GM23338 (cell line): ENCODE measurements around the gene ARID4A. TPM values are rescaled to one million over a fixed set of nuclear protein-coding genes. Genes with fewer than 3 reads are reported as not detected.

Experiments
- ATAC-seq: fragments of 200-7000 bp; cut with Tn5 transposase; 3 replicates; pipeline ENCODE4 v1.9.1; 2020
- DNase-seq: peaks from one replicate; pipeline ENCODE4 v3.0.0-alpha.2; 2015; ENCODE audit warnings: low spot score
- H2AFZ ChIP-seq: fragments of 200-600 bp; sonication (generic); 2 replicates; pipeline ENCODE4 v1.8.0; 2016; ENCODE audit warnings: antibody characterized with exemption, mild to moderate bottlenecking, moderate library complexity
- H3F3A ChIP-seq: fragments of 200-600 bp; sonication (generic); replicated peaks from 2 replicates; pipeline ENCODE4 v1.8.0; 2017; ENCODE audit warnings: antibody characterized with exemption, mixed run types, low read depth
- H3K27ac ChIP-seq: fragments of 200-600 bp; sonication (generic); 2 replicates; pipeline ENCODE4 v1.6.1; 2016; ENCODE audit warnings: low read depth
- H3K27me3 ChIP-seq: fragments of 200-600 bp; sonication (generic); 2 replicates; pipeline ENCODE4 v1.8.0; 2016; ENCODE audit warnings: mild to moderate bottlenecking, mixed run types, moderate library complexity; ENCODE audit not compliant: insufficient read depth
- H3K36me3 ChIP-seq: fragments of 200-600 bp; sonication (generic); 2 replicates; pipeline ENCODE4 v1.8.0; 2016; ENCODE audit warnings: mild to moderate bottlenecking; ENCODE audit not compliant: insufficient read depth
- H3K4me1 ChIP-seq: fragments of 200-600 bp; sonication (generic); 2 replicates; pipeline ENCODE4 v1.8.0; 2016; ENCODE audit warnings: mild to moderate bottlenecking, moderate library complexity; ENCODE audit not compliant: insufficient read depth
- H3K4me2 ChIP-seq: fragments of 200-600 bp; sonication (generic); 2 replicates; pipeline ENCODE4 v1.7.1; 2017; ENCODE audit warnings: mixed run types
- H3K4me3 ChIP-seq: fragments of 200-600 bp; sonication (generic); 2 replicates; pipeline ENCODE4 v1.6.1; 2016; ENCODE audit warnings: mixed run types
- H3K79me2 ChIP-seq: fragments of 200-600 bp; sonication (generic); replicated peaks from 2 replicates; pipeline ENCODE4 v1.8.0; 2017; ENCODE audit warnings: mild to moderate bottlenecking; ENCODE audit not compliant: insufficient read depth
- H3K9me2 ChIP-seq: fragments of 200-600 bp; sonication (generic); 2 replicates; pipeline ENCODE4 v1.8.0; 2017; ENCODE audit not compliant: insufficient read depth
- H4K20me1 ChIP-seq: fragments of 200-600 bp; sonication (generic); replicated peaks from 2 replicates; pipeline ENCODE4 v1.8.0; 2017; ENCODE audit warnings: mild to moderate bottlenecking; ENCODE audit not compliant: insufficient read depth
- H3K27ac Mint-ChIP-seq: 2 replicates; pipeline ENCODE4 v1.8.0; 2020; ENCODE audit warnings: inconsistent platforms, mild to moderate bottlenecking, moderate library complexity, mixed read lengths
- H3K27me3 Mint-ChIP-seq: 3 replicates; pipeline ENCODE4 v1.8.0; 2022; ENCODE audit warnings: low read depth, mild to moderate bottlenecking, moderate library complexity, mixed read lengths, inconsistent platforms; ENCODE audit not compliant: insufficient read depth, poor library complexity
- H3K36me3 Mint-ChIP-seq: 3 replicates; pipeline ENCODE4 v1.8.0; 2021; ENCODE audit warnings: low read depth, mild to moderate bottlenecking, inconsistent platforms, moderate library complexity, mixed read lengths
- H3K4me1 Mint-ChIP-seq: 3 replicates; pipeline ENCODE4 v1.8.0; 2020; ENCODE audit warnings: mild to moderate bottlenecking, inconsistent platforms, mixed read lengths
- H3K4me3 Mint-ChIP-seq: 3 replicates; pipeline ENCODE4 v1.8.0; 2021; ENCODE audit warnings: moderate library complexity, mild to moderate bottlenecking, inconsistent platforms, mixed read lengths
- H3K9me3 Mint-ChIP-seq: 3 replicates; pipeline ENCODE4 v1.8.0; 2020; ENCODE audit warnings: moderate library complexity, mild to moderate bottlenecking, inconsistent platforms, mixed read lengths
- CREB1 ChIP-seq: fragments of 250-450 bp; sonication (Bioruptor Pico); IDR thresholded peaks from 2 replicates; pipeline ENCODE4 v1.5.0; 2020; ENCODE audit warnings: low read depth, mild to moderate bottlenecking, moderate library complexity
- CTCF ChIP-seq, 2 experiments: fragments of 200-600 bp in 1 of 2; sonication (generic) in 1 of 2; conservative IDR thresholded peaks; 2 replicates each; pipeline versions ENCODE4 v1.5.1 to v1.6.1; 2016 to 2017; ENCODE audit warnings: antibody characterized with exemption in 2 of 2, low read depth in 2 of 2, mild to moderate bottlenecking in 2 of 2, moderate library complexity in 1 of 2
- ETS1 ChIP-seq: IDR thresholded peaks from 2 replicates; pipeline ENCODE4 v1.6.1; 2016; ENCODE audit warnings: antibody characterized with exemption
- EZH2 ChIP-seq: fragments of 200-600 bp; sonication (generic); IDR thresholded peaks from one replicate; pipeline ENCODE4 v1.8.0; 2017; ENCODE audit warnings: antibody characterized with exemption, mild to moderate bottlenecking, low read depth; ENCODE audit not compliant: unreplicated experiment
- EZH2phosphoT487 ChIP-seq: fragments of 200-600 bp; sonication (generic); IDR thresholded peaks from one replicate; pipeline ENCODE4 v1.8.1; 2018; ENCODE audit warnings: antibody characterized with exemption; ENCODE audit not compliant: unreplicated experiment
- NANOG ChIP-seq: IDR thresholded peaks from 2 replicates; pipeline ENCODE4 v1.6.1; 2016; ENCODE audit warnings: antibody characterized with exemption, borderline replicate concordance
- POLR2AphosphoS5 ChIP-seq: IDR thresholded peaks from 2 replicates; pipeline ENCODE4 v1.6.1; 2016; ENCODE audit warnings: antibody characterized with exemption, low read depth
- REST ChIP-seq: IDR thresholded peaks from one replicate; pipeline ENCODE4 v1.6.1; 2018; ENCODE audit warnings: antibody characterized with exemption; ENCODE audit not compliant: unreplicated experiment
- ZNF114 ChIP-seq: fragments of 250-450 bp; sonication (Bioruptor Pico); IDR thresholded peaks from 2 replicates; pipeline ENCODE4 v1.5.0; 2020; ENCODE audit warnings: mild to moderate bottlenecking, moderate library complexity
- ZNF331 ChIP-seq: fragments of 250-450 bp; sonication (Bioruptor Pico); IDR thresholded peaks from 2 replicates; pipeline ENCODE4 v1.5.0; 2020; ENCODE audit warnings: low read depth, mild to moderate bottlenecking, moderate library complexity
- ZNF462 ChIP-seq: fragments of 250-450 bp; sonication (Bioruptor Pico); IDR thresholded peaks from 2 replicates; pipeline ENCODE4 v1.5.0; 2020; ENCODE audit warnings: mild to moderate bottlenecking, moderate library complexity
- polyA plus RNA-seq: library from polyadenylated mRNA; unstranded; fragments of >200 nt; fragmentation: Nextera tagmentation; extraction: Ambion mirVana; gene quantifications from 2 replicates; pipeline ENCODE4 v1.2.1, GENCODE V29; 2016
- total RNA-seq: library from RNA; depleted of rRNA; stranded (reverse); fragments of >200 nt; shearing (Covaris generic); gene quantifications from 2 replicates; pipeline ENCODE4 v1.2.3, GENCODE V29; 2014

ARID4A gene
- total and polyA plus RNA-seq, 2 experiments from 2014 or later: 9.1 to 25.4 TPM

GRCh38 chr14:58274881-58275280 is 23.5 kb upstream of the ARID4A start (continued):
- TF ChIP-seq ETS1: no peak
- no peak for TF ChIP-seq ZNF331
- no peak for TF ChIP-seq ZNF462 (CRISPR knock-in tag)

GRCh38 chr14:58275527-58276190 is 22.7 kb upstream of the ARID4A start:
- peaks cover 17% of the 10 kb centered on the region for H4K20me1 ChIP-seq
- no peaks in the 10 kb centered on the region for H3K4me1 ChIP-seq
- no peaks in the 10 kb centered on the region for H3K9me2 ChIP-seq
- peaks cover 74% of the 10 kb centered on the region for H3K79me2 ChIP-seq
- H3F3A ChIP-seq: peaks cover 4% of the 10 kb centered on the region; the same call in 1 of the 2 replicates
- peaks cover 24% of the 10 kb centered on the region; the same call in 1 of the 2 replicates for H3K36me3 ChIP-seq
- no peak overlapping the region for H3K4me2 ChIP-seq
- no peak overlapping the region for H2AFZ ChIP-seq
- H3K27ac ChIP-seq: no peak overlapping the region
- Mint-ChIP-seq H3K36me3 (peaks cover 56% of the 10 kb centered on the region; the same call in 2 of the 3 replicates), H3K27ac (no peak overlapping the region), H3K27me3 (no peaks in the 10 kb centered on the region), H3K4me3 (no peak overlapping the region), H3K4me1 (no peaks in the 10 kb centered on the region), H3K9me3 (no peaks in the 10 kb centered on the region)
- ATAC-seq: no peak
- no peaks in the 10 kb centered on the region for H3K27me3 ChIP-seq
- no peak for DNase-seq
- no peak overlapping the region for H3K4me3 ChIP-seq
- TF ChIP-seq POLR2AphosphoS5 (no peak), EZH2phosphoT487 (no peak), CTCF (conservative IDR thresholded peaks at IDR 0.05; ENCODE audit: low read depth in 2 of 2) (no peak), CREB1 (no peak), NANOG (no peak), REST (no peak), EZH2 (no peak), ZNF114 (CRISPR knock-in tag) (no peak), ETS1 (no peak)
